Mucosa of rectum (tissue), 2 donors: ENCODE measurements around the gene C1orf167.

ENCODE experiments used
- H3K27ac ChIP-seq, 2 donors: one replicate each; pipeline ENCODE4 v1.7.0; 2013; ENCODE audit warnings: inconsistent platforms in 2 of 2, low read depth in 2 of 2, low read length in 2 of 2
- H3K27me3 ChIP-seq, 2 donors: one replicate each; pipeline ENCODE4 v1.7.0; 2013; ENCODE audit warnings: low read length in 2 of 2; ENCODE audit not compliant: control insufficient read depth in 2 of 2, insufficient read depth in 2 of 2
- H3K36me3 ChIP-seq, 2 donors: one replicate each; pipeline ENCODE4 v1.7.0; 2013; ENCODE audit warnings: low read length in 2 of 2; ENCODE audit not compliant: control insufficient read depth in 2 of 2, insufficient read depth in 2 of 2
- H3K4me1 ChIP-seq, 2 donors: one replicate each; pipeline ENCODE4 v1.7.0; 2013; ENCODE audit warnings: low read length in 2 of 2, mild to moderate bottlenecking in 1 of 2; ENCODE audit not compliant: control insufficient read depth in 2 of 2, insufficient read depth in 2 of 2
- H3K4me3 ChIP-seq, 2 donors: one replicate each; pipeline ENCODE4 v1.7.0; 2013; ENCODE audit warnings: low read length in 2 of 2
- H3K9ac ChIP-seq, 2 donors: one replicate each; pipeline ENCODE4 v1.7.0; 2013; ENCODE audit warnings: low read length in 2 of 2, low read depth in 1 of 2, mild to moderate bottlenecking in 1 of 2
- H3K9me3 ChIP-seq, 2 donors: one replicate each; pipeline ENCODE4 v1.7.0; 2013; ENCODE audit warnings: low read length in 2 of 2; ENCODE audit not compliant: control insufficient read depth in 2 of 2
- donor health status: healthy.
- donor health status: Normal muscosa, but diverticular disease.

Gene C1orf167

DNA sequence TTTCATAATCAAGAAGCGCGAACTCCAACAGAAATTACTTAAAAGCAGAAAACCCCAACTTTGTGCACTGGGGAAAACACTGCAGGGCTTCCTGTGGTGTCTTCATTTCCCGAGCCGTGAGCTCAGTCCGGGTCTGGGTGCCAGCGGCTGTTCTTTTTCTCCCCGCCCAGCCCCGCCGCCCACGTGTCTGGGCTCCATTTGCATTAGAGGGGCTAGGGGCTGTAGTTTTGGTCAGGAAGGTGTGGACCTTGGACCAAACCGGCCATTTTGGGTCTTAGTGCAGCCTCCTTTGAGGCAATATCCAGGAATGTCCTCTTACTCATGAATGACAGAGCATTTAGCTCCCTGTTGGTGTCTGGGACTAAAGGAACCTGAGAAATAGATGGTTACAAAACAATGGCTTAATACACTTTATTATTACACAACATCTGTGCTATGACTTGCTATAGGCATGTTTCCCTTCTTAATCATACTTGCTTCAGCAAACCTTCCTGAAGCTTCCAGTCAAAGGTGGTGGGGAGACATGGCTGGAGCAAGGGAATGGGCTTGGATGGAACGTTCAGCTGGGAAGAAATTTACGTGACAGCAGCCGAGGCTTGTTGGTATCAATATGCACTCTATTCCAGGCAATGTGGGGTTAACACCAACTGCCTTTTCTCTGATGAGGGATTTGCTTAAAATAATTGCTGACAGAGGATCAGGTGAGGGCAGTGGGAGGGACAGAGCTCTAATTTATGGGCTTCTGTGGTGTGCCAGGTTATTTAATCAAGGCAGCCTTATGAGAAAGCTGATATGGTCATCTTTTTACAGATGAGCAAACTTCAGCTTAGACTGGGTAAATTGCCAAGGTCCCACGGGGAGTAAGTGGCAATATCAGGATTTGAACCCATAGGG lies 25.0 kb upstream of the C1orf167 start:
- peak overlapping the region; percentile 70 to 73 for H3K27ac ChIP-seq
- peak overlapping the region; percentile 79 to 86 for H3K9ac ChIP-seq
- peak overlapping the region; percentile 97 to 99 for H3K4me3 ChIP-seq
- H3K36me3 ChIP-seq: no peaks in the 10 kb centered on the region
- no peaks in the 10 kb centered on the region for H3K9me3 ChIP-seq
- no peaks in the 10 kb centered on the region for H3K27me3 ChIP-seq
- peaks cover 22% of the 10 kb centered on the region in 2 donors for H3K4me1 ChIP-seq

DNA sequence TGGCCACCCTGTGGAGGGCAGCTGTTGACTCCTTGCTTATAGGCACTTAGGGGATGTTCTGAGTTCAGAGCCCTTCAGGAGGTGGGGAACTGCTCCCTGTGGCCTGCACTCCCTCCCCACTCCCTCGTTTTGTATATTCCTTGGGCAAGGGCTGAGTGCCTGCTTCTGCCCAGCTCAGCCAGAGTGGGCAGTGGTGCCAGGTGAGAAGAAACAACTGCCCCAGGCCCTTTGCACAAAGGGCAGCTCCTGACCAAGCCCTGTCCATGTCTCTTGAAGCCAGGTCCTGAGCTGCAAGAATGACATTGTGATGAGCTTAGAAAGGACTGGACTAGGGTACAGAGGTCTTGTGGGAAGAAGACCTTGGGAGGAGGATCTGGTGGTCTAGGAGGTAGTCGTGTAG lies 23.9 kb upstream of the C1orf167 start:
- H3K27me3 ChIP-seq: no peaks in the 10 kb centered on the region
- no peaks in the 10 kb centered on the region for H3K36me3 ChIP-seq
- no peak overlapping the region for H3K9ac ChIP-seq
- no peak overlapping the region for H3K4me3 ChIP-seq
- peaks cover 22% of the 10 kb centered on the region in 2 donors for H3K4me1 ChIP-seq
- no peaks in the 10 kb centered on the region for H3K9me3 ChIP-seq
- no peak overlapping the region for H3K27ac ChIP-seq

DNA sequence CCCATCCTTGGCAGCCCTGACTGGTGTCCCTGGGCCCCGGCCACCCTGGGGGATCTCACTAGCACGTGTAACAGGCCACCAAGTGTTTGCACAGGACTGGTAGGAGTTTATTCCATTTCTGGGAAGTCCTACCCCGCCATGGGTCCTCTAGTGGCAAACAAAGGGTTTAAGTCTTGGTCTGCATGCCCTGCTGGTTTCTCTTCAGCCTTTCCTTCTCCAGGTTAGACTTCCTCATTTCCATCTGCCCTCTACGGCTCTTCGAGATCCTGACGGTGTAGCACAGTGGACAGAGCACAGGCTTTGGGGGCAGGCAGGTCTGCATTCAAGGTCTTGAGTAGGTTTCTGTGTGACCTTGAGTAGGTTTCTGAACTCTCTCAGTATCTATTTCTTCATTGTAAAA lies 23.2 kb upstream of the C1orf167 start:
- Histone ChIP-seq H3K27ac (no peak overlapping the region), H3K4me3 (no peak overlapping the region), H3K27me3 (no peaks in the 10 kb centered on the region), H3K9ac (no peak overlapping the region), H3K36me3 (no peaks in the 10 kb centered on the region), H3K4me1 (peaks cover 22% of the 10 kb centered on the region in 2 donors), H3K9me3 (no peaks in the 10 kb centered on the region)

DNA sequence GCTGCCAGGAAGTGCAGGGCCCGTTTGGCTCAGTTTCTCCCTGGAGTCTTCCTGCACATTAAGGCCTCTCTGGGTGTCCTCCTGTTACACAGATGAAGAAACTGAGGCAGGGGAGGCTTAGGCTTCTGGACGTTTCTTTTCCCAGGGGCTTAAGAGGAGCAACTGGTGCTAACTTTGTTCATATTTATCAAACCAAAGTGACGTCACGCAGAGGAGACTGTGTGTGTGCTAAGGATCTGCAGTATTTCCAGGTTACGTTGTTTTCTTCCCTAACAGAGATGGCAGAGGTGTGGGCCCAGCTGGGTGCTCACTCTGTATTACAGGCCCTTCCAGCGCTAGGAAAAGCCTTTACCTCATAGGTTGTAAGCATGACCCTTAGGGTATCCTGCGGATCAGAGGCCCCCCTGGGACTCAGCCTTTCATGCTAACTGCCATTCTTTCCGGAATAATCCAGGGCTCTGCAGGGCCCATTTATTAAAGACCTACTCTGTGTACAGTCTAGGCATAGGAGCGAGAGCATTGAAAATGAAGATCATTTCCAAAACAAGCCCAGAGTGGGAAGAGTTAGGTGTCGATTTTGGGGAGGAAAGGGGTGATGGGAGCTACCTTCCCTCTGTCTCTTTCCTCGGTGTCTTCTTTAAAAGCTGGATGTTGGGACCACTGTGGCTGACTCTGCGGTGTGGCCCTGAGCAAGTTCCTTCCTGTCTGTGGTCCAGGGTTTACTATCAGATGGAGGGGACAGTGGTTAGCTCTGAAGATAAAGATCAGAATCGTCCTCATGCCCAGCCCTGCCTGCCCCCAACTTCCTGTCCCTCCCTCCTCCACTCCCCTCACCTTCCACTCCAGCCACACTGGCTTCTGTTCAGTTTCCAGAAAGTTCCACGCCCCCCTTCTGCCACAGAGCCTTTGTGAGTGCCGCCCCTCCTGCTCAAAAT lies 21.5 kb upstream of the C1orf167 start:
- Histone ChIP-seq H3K9ac (no peak overlapping the region), H3K4me1 (peaks cover 19 to 20% of the 10 kb centered on the region in 2 donors), H3K4me3 (no peak overlapping the region), H3K27me3 (no peaks in the 10 kb centered on the region), H3K36me3 (no peaks in the 10 kb centered on the region), H3K27ac (no peak overlapping the region), H3K9me3 (no peaks in the 10 kb centered on the region)

DNA sequence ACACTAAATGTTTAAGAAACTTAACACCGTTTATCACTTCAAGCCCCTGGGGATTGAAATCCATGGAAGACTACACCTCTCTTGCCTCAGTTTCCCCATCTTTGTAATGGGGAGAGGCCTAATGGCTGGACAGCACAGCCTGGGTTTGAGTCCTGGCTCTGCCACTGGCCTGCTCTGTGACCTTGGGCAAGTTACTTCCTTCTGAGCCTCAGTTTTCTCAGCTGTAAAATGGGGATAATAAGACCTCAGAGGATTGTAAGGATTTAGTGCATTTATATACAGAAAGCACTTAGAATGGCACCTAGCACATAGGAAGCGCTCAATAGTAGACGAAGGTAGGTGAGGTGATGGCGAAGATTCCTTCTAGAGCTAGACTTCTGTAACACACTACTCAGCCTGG lies 20.5 kb upstream of the C1orf167 start:
- H3K27ac ChIP-seq: no peak overlapping the region
- H3K27me3 ChIP-seq: no peaks in the 10 kb centered on the region
- no peak overlapping the region for H3K9ac ChIP-seq
- no peaks in the 10 kb centered on the region for H3K9me3 ChIP-seq
- H3K4me1 ChIP-seq: peaks cover 12 to 15% of the 10 kb centered on the region in 2 donors
- H3K4me3 ChIP-seq: no peak overlapping the region
- H3K36me3 ChIP-seq: no peaks in the 10 kb centered on the region

DNA sequence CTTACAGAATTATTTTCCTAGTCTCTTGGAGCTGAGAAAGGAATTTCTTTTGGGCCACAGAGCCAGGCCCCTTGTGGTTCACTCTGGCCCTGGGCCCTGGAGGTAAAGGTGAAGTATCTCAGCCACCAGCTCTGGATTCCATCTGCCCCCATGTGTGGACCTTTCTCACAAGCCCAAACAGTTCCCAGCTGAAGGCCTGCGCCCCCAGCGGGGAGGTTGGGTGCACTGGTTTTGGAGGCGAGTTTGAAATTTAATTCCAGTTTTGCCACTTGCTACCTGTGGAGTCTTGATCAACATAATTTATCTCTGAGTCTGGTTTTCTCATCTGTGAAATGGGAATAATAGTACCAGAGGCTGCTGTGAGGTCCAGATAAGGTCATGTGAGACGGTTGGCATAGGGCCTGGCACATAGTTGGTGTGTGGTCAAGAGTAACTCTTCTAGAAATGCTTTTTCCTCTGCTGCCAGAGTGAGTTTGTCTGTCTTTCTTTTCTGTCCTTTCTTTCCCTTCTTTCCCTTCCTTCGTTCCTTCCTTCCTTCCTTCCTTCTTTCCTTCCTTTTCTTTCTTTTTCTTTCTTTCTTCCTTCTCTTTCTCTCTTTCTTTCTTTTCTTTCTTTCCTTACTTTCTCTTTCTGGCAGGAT lies 20.0 kb upstream of the C1orf167 start:
- H3K36me3 ChIP-seq: no peaks in the 10 kb centered on the region
- no peak overlapping the region for H3K27ac ChIP-seq
- peaks cover 6 to 10% of the 10 kb centered on the region in 2 donors for H3K4me1 ChIP-seq
- no peak overlapping the region for H3K4me3 ChIP-seq
- no peak overlapping the region for H3K9ac ChIP-seq
- no peaks in the 10 kb centered on the region for H3K27me3 ChIP-seq
- no peaks in the 10 kb centered on the region for H3K9me3 ChIP-seq

DNA sequence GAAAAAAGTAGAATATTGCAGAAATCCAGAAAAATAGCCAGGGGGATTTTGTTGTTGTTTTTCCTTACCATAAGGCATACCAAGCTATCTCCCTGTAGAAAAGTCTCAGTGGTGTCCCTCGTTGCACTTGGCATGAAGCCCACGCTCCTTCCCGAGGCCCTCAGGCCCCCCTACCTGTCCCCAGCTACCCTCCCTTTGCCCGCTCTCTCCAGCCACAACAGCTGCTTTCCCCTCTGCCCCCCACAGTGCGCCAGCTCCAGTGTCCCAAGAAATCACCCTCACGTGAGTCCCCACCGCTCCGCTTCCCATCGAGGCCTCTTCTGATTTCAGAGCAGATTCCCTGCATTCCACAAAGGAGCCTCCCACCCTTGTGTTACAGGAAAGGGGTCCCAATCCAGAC lies 17.7 kb upstream of the C1orf167 start:
- H3K9ac ChIP-seq: no peak overlapping the region
- no peaks in the 10 kb centered on the region for H3K27me3 ChIP-seq
- H3K9me3 ChIP-seq: no peaks in the 10 kb centered on the region
- peaks cover 6 to 7% of the 10 kb centered on the region in 2 donors for H3K4me1 ChIP-seq
- no peak overlapping the region for H3K4me3 ChIP-seq
- H3K27ac ChIP-seq: no peak overlapping the region
- H3K36me3 ChIP-seq: no peaks in the 10 kb centered on the region

DNA sequence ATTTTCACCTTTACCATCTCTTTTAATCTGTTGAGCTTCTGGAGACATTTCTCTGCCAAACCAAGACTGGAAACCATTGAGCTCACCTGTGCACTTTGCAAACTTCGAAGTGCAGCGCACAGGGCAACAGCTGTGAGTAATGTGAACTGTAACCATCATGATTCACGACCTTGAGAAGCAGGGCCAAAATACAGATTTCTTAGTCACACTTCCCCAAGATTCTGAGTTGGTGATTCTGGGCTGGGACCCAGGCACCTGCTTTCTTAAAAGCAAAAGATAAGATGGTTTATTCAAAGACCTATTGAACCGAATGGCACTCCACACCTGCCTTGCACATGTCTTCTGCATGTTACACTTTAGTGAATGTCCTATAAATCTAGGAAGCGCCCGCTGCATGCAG lies 15.9 kb upstream of the C1orf167 start:
- no peaks in the 10 kb centered on the region for H3K27me3 ChIP-seq
- H3K4me3 ChIP-seq: no peak overlapping the region
- H3K9ac ChIP-seq: no peak overlapping the region
- H3K27ac ChIP-seq: no peak overlapping the region
- H3K36me3 ChIP-seq: peaks cover 0 to 6% of the 10 kb centered on the region in 2 donors
- peaks cover 2 to 5% of the 10 kb centered on the region in 2 donors for H3K4me1 ChIP-seq
- H3K9me3 ChIP-seq: no peaks in the 10 kb centered on the region

DNA sequence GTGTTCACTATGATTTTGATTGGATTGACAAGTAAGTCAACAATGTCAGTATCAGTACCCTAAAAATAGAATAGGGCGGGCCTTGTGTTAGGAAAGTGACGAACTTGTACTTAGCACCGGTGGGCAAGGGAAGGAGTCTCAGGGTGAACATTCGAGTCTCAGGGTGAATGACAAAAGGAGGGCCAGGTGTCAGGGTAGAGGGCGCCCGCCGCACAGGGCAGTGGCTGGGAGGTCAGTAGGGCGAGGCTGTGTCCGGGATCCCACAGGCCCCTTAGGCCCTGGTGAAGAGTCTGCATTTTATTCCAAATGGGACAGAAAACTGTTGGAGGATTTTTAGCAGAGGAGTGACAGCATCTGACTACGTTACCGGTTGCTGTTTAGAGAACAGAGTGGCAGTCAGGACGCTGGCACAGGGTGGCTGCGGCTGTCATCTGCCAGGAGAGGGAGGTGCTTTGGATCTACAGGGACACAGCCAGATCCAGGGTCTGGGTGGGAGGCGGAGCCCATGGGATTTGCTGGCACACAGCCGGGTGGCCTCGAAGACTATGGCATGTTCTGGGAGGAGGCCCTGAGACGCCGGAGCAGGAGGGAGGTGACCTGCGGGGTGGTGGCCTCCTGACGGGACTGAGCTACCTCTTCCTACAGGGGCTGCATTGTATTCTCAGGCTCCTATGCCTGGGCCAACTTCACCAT lies 15.1 kb upstream of the C1orf167 start:
- no peaks in the 10 kb centered on the region for H3K4me1 ChIP-seq
- H3K4me3 ChIP-seq: no peak overlapping the region
- H3K27me3 ChIP-seq: no peaks in the 10 kb centered on the region
- no peaks in the 10 kb centered on the region for H3K9me3 ChIP-seq
- H3K36me3 ChIP-seq: peaks cover 0 to 6% of the 10 kb centered on the region in 2 donors
- no peak overlapping the region for H3K9ac ChIP-seq
- no peak overlapping the region for H3K27ac ChIP-seq
